Suprapubic skin (tissue), 3 donors: Measurements from ENCODE around the gene TLR10.

Experiments
- POLR2AphosphoS5 ChIP-seq, 3 donors: sonication (generic); formaldehyde crosslinking; IDR thresholded peaks; one replicate each; pipeline ENCODE4 v1.6.1; 2017; ENCODE audit warnings: antibody characterized with exemption in 3 of 3
- TF ChIP-seq, protein P1 (sequence below), 2 donors: fragments of 200-600 bp in 1 of 2; fragments of 450-650 bp in 1 of 2; sonication (generic) in 1 of 2; IDR thresholded peaks; one replicate each; pipeline ENCODE4 v1.5.1; 2016 to 2019; ENCODE audit warnings: antibody characterized with exemption in 2 of 2, mild to moderate bottlenecking in 1 of 2, moderate library complexity in 1 of 2

DNA sequence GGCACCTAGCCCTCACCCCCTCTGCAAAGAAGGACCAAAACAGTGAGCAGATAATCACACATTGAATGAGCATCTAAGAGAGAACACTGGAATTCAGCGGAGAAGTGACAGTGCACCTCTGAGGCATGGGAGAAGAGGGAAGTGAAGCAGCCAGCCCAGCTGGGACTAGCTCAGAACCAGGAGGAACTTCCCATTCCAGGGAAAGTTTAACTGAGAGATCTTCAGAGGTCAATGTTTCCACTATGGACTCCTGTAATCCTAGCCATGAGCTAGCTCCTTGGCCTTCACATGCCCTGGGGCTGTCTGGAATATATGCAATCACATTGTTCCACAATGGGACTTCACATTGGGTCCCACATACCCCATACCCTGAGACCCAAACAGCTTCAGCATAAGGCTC lies 49.4 kb upstream of the TLR10 start:
- TF ChIP-seq, protein P1, sequence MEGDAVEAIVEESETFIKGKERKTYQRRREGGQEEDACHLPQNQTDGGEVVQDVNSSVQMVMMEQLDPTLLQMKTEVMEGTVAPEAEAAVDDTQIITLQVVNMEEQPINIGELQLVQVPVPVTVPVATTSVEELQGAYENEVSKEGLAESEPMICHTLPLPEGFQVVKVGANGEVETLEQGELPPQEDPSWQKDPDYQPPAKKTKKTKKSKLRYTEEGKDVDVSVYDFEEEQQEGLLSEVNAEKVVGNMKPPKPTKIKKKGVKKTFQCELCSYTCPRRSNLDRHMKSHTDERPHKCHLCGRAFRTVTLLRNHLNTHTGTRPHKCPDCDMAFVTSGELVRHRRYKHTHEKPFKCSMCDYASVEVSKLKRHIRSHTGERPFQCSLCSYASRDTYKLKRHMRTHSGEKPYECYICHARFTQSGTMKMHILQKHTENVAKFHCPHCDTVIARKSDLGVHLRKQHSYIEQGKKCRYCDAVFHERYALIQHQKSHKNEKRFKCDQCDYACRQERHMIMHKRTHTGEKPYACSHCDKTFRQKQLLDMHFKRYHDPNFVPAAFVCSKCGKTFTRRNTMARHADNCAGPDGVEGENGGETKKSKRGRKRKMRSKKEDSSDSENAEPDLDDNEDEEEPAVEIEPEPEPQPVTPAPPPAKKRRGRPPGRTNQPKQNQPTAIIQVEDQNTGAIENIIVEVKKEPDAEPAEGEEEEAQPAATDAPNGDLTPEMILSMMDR (IDR thresholded peaks at IDR 0.05): no peak
- TF ChIP-seq POLR2AphosphoS5 (IDR thresholded peaks at IDR 0.05): no peak
